Testis (tissue), 3 donors: ENCODE measurements around the gene CDH4. TPM values are rescaled to one million over a fixed set of nuclear protein-coding genes. Genes with fewer than 3 reads are reported as not detected.

ENCODE experiments used
- DNase-seq: peaks from one replicate; pipeline ENCODE4 v3.0.0-alpha.2; 2019
- H3K27ac ChIP-seq, 2 donors: fragments of 200-600 bp; sonication (generic); one replicate each; pipeline ENCODE4 v1.5.1; 2019
- H3K27me3 ChIP-seq: fragments of 200-600 bp; sonication (generic); one replicate; pipeline ENCODE4 v1.5.1; 2019
- H3K36me3 ChIP-seq: fragments of 200-600 bp; sonication (generic); one replicate; pipeline ENCODE4 v1.5.1; 2017; ENCODE audit warnings: low read depth; ENCODE audit errors: missing control alignments
- H3K4me1 ChIP-seq: fragments of 200-600 bp; sonication (generic); one replicate; pipeline ENCODE4 v1.5.1; 2019
- H3K4me3 ChIP-seq, 2 donors: fragments of 200-600 bp; sonication (generic); one replicate each; pipeline ENCODE4 v1.5.1; 2017 to 2019
- H3K9me3 ChIP-seq: fragments of 200-600 bp; sonication (generic); one replicate; pipeline ENCODE4 v1.5.1; 2017
- CTCF ChIP-seq, 3 experiments: fragments of 450-650 bp in 2 of 3; fragments of 200-600 bp in 1 of 3; sonication (generic) in 1 of 3; IDR thresholded peaks; one replicate each; pipeline ENCODE4 v1.5.1; 2016 to 2019; ENCODE audit warnings: antibody characterized with exemption in 3 of 3, mild to moderate bottlenecking in 2 of 3, moderate library complexity in 1 of 3
- POLR2A ChIP-seq: fragments of 450-650 bp; IDR thresholded peaks from one replicate; pipeline ENCODE4 v1.6.1; 2017; ENCODE audit warnings: antibody characterized with exemption, mild to moderate bottlenecking, moderate library complexity
- WGBS, 2 donors: methylation state at CpG; one replicate each; pipeline ENCODE4 v1.1.5; 2018; 5-methylcytosine and 5-hydroxymethylcytosine counted together
- intact Hi-C: fragments of 100-400 bp; cut with DNase I; formaldehyde crosslinking; loops from one replicate; pipeline ENCODE4 v1.15.1; 2023; ENCODE audit warnings: low total_unique reads
- polyA plus RNA-seq: library from polyadenylated mRNA; stranded (reverse); fragments of 350-450 nt; fragmentation: Illumina TruSeq; extraction: RNeasy Lipid Tissue Mini Kit (QIAGEN cat#74804); gene quantifications from one replicate; pipeline ENCODE4 v1.2.3, GENCODE V29; 2014; ENCODE audit warnings: low read depth, low replicate concordance; ENCODE audit not compliant: insufficient read depth
- total RNA-seq, 2 donors: library from RNA; depleted of rRNA; stranded (reverse); fragments of >200 nt; gene quantifications; one replicate each; pipeline ENCODE4 v1.2.3, GENCODE V29; 2016

Gene CDH4
- total and polyA plus RNA-seq, 3 donors from 2014 or later: 1.4 to 3.3 (median 1.9) TPM

- 74 to 79% methylated on average over 11 of the region's 11 CpGs for WGBS, 2 donors
These were observed 3.0 kb downstream of the CDH4 start for GRCh38 chr20:61254881-61255626.

GRCh38 chr20:61256365-61256764, 4.3 kb downstream of the CDH4 start:
- Histone ChIP-seq H3K9me3 (no peaks in the 10 kb centered on the region), H3K36me3 (no peaks in the 10 kb centered on the region), H3K4me1 (no peaks in the 10 kb centered on the region), H3K4me3 (no peak overlapping the region), H3K27ac (no peak overlapping the region), H3K27me3 (no peaks in the 10 kb centered on the region)
- intact Hi-C loops: no loop called here
- no peak for TF ChIP-seq POLR2A
- no peak for TF ChIP-seq CTCF (IDR thresholded peaks at IDR 0.05)
- no peak for DNase-seq
- WGBS, 2 donors: 95 to 97% methylated on average over 7 to 9 of the region's 9 CpGs

More at GRCh38 chr20:61254881-61255626, 3.0 kb downstream of the CDH4 start:
- no peak overlapping the region for H3K27ac ChIP-seq
- H3K4me3 ChIP-seq: no peak overlapping the region
- TF ChIP-seq POLR2A: no peak
- no peak for TF ChIP-seq CTCF (IDR thresholded peaks at IDR 0.05)
- no peak for DNase-seq
- no peaks in the 10 kb centered on the region for H3K36me3 ChIP-seq
- H3K9me3 ChIP-seq: no peaks in the 10 kb centered on the region
- intact Hi-C loops: no loop called here
- no peaks in the 10 kb centered on the region for H3K4me1 ChIP-seq
- no peaks in the 10 kb centered on the region for H3K27me3 ChIP-seq

- no peaks in the 10 kb centered on the region for H3K27me3 ChIP-seq
These were observed 4.8 kb downstream of the CDH4 start for GRCh38 chr20:61256824-61257223.

GRCh38 chr20:61257611-61258010, 5.5 kb downstream of the CDH4 start:
- no peak for DNase-seq
- Histone ChIP-seq H3K4me1 (no peaks in the 10 kb centered on the region), H3K27ac (no peak overlapping the region), H3K4me3 (no peak overlapping the region), H3K36me3 (no peaks in the 10 kb centered on the region), H3K27me3 (no peaks in the 10 kb centered on the region), H3K9me3 (no peaks in the 10 kb centered on the region)
- WGBS, 2 donors: 80 to 84% methylated on average over 14 to 20 of the region's 20 CpGs
- intact Hi-C loops: no loop called here
- TF ChIP-seq POLR2A (no peak), CTCF (IDR thresholded peaks at IDR 0.05) (no peak)

More at GRCh38 chr20:61256824-61257223, 4.8 kb downstream of the CDH4 start:
- no peak overlapping the region for H3K27ac ChIP-seq
- no peaks in the 10 kb centered on the region for H3K36me3 ChIP-seq
- no peak for DNase-seq
- no peaks in the 10 kb centered on the region for H3K4me1 ChIP-seq
- intact Hi-C loops: no loop called here
- 78 to 86% methylated on average over 7 of the region's 7 CpGs for WGBS, 2 donors
- TF ChIP-seq CTCF (IDR thresholded peaks at IDR 0.05): no peak
- no peak for TF ChIP-seq POLR2A
- no peaks in the 10 kb centered on the region for H3K9me3 ChIP-seq
- no peak overlapping the region for H3K4me3 ChIP-seq

GRCh38 chr20:61259741-61260140, 7.7 kb downstream of the CDH4 start:
- WGBS, 2 donors: 94 to 100% methylated on average over 3 of the region's 3 CpGs
- TF ChIP-seq POLR2A (no peak), CTCF (IDR thresholded peaks at IDR 0.05) (no peak)
- no peak overlapping the region for H3K27ac ChIP-seq
- DNase-seq: no peak
- H3K9me3 ChIP-seq: no peaks in the 10 kb centered on the region
- no peaks in the 10 kb centered on the region for H3K4me1 ChIP-seq
- no peaks in the 10 kb centered on the region for H3K36me3 ChIP-seq
- H3K27me3 ChIP-seq: no peaks in the 10 kb centered on the region
- intact Hi-C loops: no loop called here
- no peak overlapping the region for H3K4me3 ChIP-seq
